DMS114 treated with DMSO at 0.1 percent for 48 hours (cell line): Measurements from ENCODE around the gene HLA-DOA.
A peak's percentile ranks its signal among the peaks of the same experiment; 100 is the strongest.

ENCODE experiments used
- DNase-seq: peaks from one replicate; lab custom pipeline; 2025; ENCODE audit not compliant: unreplicated experiment; lab: John Stamatoyannopoulos, UW

Gene HLA-DOA

GRCh38 chr6:32967151-32968091 is 42.0 kb downstream of the HLA-DOA start:
- peak; percentile 63 for DNase-seq

- no peak for DNase-seq
These were observed 44.6 kb downstream of the HLA-DOA start for GRCh38 chr6:32964776-32965175.

GRCh38 chr6:32963866-32964265 is 45.5 kb downstream of the HLA-DOA start:
- no peak for DNase-seq

GRCh38 chr6:32962213-32962826 is 47.1 kb downstream of the HLA-DOA start:
- no peak for DNase-seq

GRCh38 chr6:32960563-32960962 is 48.8 kb downstream of the HLA-DOA start:
- no peak for DNase-seq

- DNase-seq = no peak
These were observed 53.2 kb downstream of the HLA-DOA start for GRCh38 chr6:32956176-32956575.

GRCh38 chr6:32954986-32955802 is 54.2 kb downstream of the HLA-DOA start:
- no peak for DNase-seq

- DNase-seq = no peak
These were observed 55.1 kb downstream of the HLA-DOA start for GRCh38 chr6:32954267-32954666.
